Natural killer cell treated with Interleukin-12 subunit alpha and Interleukin-12 subunit beta and Interleukin-15 and Interleukin-18, amount 100 ng/mL, for 72 hours (primary cell): ENCODE measurements around the gene WSB1. TPM values are rescaled to one million over a fixed set of nuclear protein-coding genes. Genes with fewer than 3 reads are reported as not detected.
A peak's percentile ranks its signal among the peaks of the same experiment; 100 is the strongest.

Source experiments
- ATAC-seq, 2 donors: fragments of 150-1000 bp; cut with Tn5 transposase in 1 of 2; sonication (Bioruptor Pico), chemical (Tn5 transposase) in 1 of 2; 2 replicates each; pipeline ENCODE4 v1.10.0; 2021
- DNase-seq: peaks from one replicate; pipeline ENCODE4 v3.0.0; 2022; ENCODE audit warnings: low spot score
- H3K27ac Mint-ChIP-seq, 2 donors: 1 replicate in 1 of 2; 2 replicates in 1 of 2; pipeline ENCODE4 v1.8.0; 2022; ENCODE audit warnings: mixed read lengths in 2 of 2, mild to moderate bottlenecking in 1 of 2, moderate library complexity in 1 of 2
- H3K27me3 Mint-ChIP-seq, 2 donors: 1 replicate in 1 of 2; 2 replicates in 1 of 2; pipeline ENCODE4 v1.8.0; 2022; ENCODE audit warnings: mixed read lengths in 2 of 2
- H3K36me3 Mint-ChIP-seq: one replicate; pipeline ENCODE4 v1.8.0; 2022; ENCODE audit warnings: mixed read lengths
- H3K4me1 Mint-ChIP-seq, 2 donors: 1 replicate in 1 of 2; 2 replicates in 1 of 2; pipeline ENCODE4 v1.8.0; 2022; ENCODE audit warnings: low read depth in 2 of 2, mixed read lengths in 2 of 2, mild to moderate bottlenecking in 1 of 2
- H3K4me3 Mint-ChIP-seq: one replicate; pipeline ENCODE4 v1.8.0; 2022; ENCODE audit warnings: mixed read lengths
- H3K9me3 Mint-ChIP-seq: 2 replicates; pipeline ENCODE4 v1.8.0; 2022; ENCODE audit warnings: mixed read lengths
- total RNA-seq, 2 donors: library from RNA; stranded (reverse); gene quantifications; one replicate each; pipeline ENCODE4 v1.2.3, GENCODE V29; 2022

WSB1 gene
- total RNA-seq, 2 donors from 2014 or later: 129 to 174 TPM

GRCh38 chr17:27285516-27285915 lies 8.4 kb upstream of the WSB1 start:
- Mint-ChIP-seq H3K4me1 (peaks cover 6 to 17% of the 10 kb centered on the region in 2 donors), H3K27me3 (no peaks in the 10 kb centered on the region), H3K27ac (no peak overlapping the region), H3K4me3 (no peak overlapping the region), H3K36me3 (no peaks in the 10 kb centered on the region), H3K9me3 (no peaks in the 10 kb centered on the region)
- DNase-seq: no peak
- ATAC-seq: no peak

DNA sequence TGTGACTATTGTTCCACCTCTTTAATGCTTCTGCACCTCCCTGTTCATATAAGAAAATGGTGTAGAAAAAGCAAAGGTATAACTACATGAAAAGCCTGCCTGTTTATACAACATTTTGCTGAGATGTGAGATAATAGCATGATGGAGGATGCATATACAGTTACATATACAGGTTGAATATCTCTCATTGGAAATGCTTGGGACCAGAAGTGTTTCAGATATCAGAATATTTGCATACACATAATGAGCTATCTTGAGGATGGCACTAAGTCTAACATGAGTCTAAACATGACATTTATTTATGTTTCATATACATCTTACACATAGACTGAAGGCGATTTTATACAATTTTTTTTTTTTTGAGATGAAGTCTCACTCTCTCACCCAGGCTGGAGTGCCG lies 5.7 kb upstream of the WSB1 start:
- Mint-ChIP-seq H3K4me3 (no peak overlapping the region), H3K27me3 (no peaks in the 10 kb centered on the region), H3K4me1 (peaks cover 12 to 18% of the 10 kb centered on the region in 2 donors), H3K27ac (peak overlapping the region in 1 of 2 donors; percentile 70), H3K9me3 (no peaks in the 10 kb centered on the region), H3K36me3 (no peaks in the 10 kb centered on the region)
- ATAC-seq (no peak), DNase-seq (no peak)

DNA sequence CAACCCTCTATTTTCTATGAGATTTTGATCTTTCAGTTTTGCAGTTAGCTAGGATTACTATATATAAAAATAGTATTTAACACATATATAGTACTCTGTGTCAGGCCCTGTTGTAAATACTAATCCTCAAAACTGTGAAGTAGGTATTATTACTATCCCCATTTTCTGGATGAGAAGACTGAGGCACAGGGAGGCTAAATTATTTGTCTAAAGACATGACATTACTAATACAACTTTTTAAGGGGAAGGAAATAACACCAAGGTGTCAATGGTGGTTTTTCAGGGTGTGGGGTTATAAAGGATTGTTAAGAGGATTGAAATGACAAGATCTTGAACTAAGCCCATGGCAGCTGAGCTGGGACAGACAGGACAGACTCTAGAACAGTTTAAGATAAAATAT lies 4.1 kb upstream of the WSB1 start:
- no peaks in the 10 kb centered on the region for H3K27me3 Mint-ChIP-seq
- no peak for ATAC-seq

DNA sequence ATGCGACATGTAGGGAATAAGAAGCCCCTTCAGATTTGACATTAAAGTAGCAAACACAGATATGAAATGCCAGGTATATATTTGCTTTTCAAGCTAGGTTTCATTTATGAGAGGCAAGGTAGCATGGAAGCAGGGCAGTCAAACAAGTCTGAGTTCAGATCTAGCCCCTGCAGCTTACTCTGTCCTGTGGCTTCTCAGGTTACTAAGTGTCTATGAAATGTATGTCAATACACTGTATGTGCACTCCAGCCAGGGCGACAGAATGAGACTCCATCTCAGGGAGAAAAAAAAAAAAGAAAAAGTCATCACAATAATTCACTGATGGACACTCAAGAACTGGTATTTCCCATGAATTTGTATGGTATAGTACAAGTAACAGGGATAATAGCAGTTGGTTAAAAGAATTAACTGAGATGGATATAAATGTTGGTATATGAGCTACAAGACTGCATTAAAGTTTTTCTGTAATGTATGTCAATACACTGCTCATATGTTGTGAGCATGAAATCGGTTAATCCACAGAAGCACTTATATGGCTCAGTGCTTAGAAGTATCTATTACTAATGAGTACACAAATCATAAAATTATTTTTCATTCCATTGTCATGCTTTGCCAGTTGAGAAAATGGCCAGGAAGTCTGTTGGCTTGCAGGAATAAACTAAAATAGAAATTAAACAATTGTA lies 2.9 kb upstream of the WSB1 start:
- ATAC-seq: no peak
- peak overlapping the region; percentile 31 to 81 for H3K27ac Mint-ChIP-seq
- no peaks in the 10 kb centered on the region for H3K27me3 Mint-ChIP-seq
- H3K4me1 Mint-ChIP-seq: peaks cover 23 to 31% of the 10 kb centered on the region in 2 donors
- no peaks in the 10 kb centered on the region for H3K9me3 Mint-ChIP-seq
- no peak for DNase-seq
- peaks cover 7% of the 10 kb centered on the region for H3K36me3 Mint-ChIP-seq
- no peak overlapping the region for H3K4me3 Mint-ChIP-seq

More for the DNA sequence above, 4.1 kb upstream of the WSB1 start:
- DNase-seq: no peak
- H3K27ac Mint-ChIP-seq: peak overlapping the region in 1 of 2 donors; percentile 81
- H3K4me1 Mint-ChIP-seq: peaks cover 22% of the 10 kb centered on the region in 2 donors
- H3K9me3 Mint-ChIP-seq: no peaks in the 10 kb centered on the region
- H3K36me3 Mint-ChIP-seq: peaks cover 1% of the 10 kb centered on the region
- H3K4me3 Mint-ChIP-seq: peak overlapping the region; percentile 6

DNA sequence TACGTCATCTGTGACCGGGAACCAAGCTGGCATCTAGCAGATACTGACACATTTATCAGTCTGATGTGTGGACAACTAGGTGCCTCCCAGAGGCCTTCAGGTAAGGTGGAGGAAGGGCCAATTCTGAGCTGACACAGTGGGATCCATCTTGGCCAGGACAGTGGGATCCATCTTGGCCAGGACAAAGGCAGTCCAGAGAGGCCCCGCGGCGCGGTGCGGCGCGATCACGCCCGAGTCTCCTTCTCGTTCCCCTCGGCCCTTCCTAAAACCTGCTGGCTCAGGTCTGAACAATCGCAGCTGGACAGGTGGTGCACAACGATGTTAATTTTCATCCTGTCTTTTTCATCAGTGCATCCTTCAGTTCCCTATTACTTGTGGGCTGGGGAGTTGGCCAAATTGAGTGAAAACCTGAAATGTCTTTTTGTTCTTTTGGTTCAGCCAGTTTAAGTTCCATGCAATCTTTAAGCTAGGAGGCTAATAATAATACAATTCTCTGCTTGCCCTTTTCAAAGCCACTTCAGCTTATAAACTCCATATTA lies 486 bp upstream of the WSB1 start:
- Mint-ChIP-seq H3K36me3 (peaks cover 7% of the 10 kb centered on the region), H3K27me3 (no peaks in the 10 kb centered on the region), H3K9me3 (no peaks in the 10 kb centered on the region), H3K4me3 (peak overlapping the region; percentile 94), H3K4me1 (peaks cover 31 to 45% of the 10 kb centered on the region in 2 donors), H3K27ac (peak overlapping the region; percentile 97 to 99)
- DNase-seq (no peak), ATAC-seq (no peak)

DNA sequence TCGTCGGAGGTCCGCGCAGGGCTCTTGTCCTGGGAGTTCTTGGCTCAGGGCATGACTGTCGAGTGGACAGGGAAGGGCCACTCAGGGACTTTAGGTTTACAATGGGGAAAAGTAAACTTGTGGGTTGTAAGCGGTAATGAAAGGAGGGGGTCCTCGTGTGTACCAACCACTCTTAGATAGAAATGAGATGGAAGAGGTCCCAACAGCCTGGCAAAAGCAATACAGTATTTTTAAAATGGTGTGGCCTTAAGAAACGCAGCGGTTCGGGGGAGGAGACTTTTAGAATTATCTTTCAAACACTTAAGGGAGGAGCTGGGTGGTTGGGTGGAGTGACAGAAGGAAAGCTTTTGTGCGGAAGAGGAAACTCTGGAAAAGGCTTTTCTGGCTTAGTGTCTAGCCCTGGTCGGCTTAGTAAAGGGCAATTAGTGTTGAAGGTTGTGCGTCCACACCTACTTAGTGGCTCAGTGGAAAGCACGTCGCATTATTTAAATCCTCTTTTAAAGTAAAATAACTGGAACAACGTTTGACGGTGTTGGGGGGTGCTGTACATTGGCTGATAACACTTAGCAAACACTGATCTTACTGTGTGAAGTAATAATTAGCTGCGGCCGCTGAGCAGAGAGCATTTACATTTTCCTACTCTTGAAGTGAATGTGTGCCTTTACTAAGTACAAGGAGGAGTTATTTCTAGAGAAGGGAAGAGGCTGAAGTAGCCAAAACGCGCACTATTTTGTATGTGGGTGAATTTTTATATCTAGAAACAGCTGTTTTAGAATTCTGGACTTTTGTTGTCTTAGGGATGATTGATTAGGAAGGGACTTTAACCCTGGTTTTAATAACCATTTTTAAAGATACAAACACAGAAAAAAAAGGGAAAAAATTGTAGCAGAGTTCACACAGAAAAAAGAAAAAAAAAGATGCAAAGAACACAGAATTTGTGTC lies 1.0 kb downstream of the WSB1 start:
- H3K9me3 Mint-ChIP-seq: no peaks in the 10 kb centered on the region
- DNase-seq (peak; percentile 67), ATAC-seq (peak; percentile 43 to 57)
- H3K4me3 Mint-ChIP-seq: peak overlapping the region; percentile 94
- H3K4me1 Mint-ChIP-seq: peaks cover 40 to 51% of the 10 kb centered on the region in 2 donors
- no peaks in the 10 kb centered on the region for H3K27me3 Mint-ChIP-seq
- peak overlapping the region; percentile 97 to 99 for H3K27ac Mint-ChIP-seq
- H3K36me3 Mint-ChIP-seq: peaks cover 7% of the 10 kb centered on the region

DNA sequence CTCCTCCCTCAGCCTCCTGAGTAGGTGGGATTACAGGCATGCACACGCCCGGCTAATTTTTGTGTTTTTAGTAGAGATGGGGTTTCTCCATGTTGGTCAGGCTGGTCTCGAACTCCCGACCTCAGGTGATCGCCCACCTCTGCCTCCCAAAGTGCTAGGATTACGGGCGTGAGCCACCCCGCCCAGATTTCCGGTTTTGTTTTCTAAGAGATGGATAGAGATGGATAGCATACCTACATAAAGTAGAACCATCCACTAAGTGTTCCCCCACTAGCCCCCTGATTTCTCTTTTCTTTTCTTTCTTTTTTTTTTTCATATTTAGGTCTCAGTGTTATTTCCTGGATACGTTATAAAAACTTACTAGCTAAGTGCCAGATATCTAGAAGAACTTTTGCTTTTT lies 2.0 kb downstream of the WSB1 start:
- H3K27ac Mint-ChIP-seq: peak overlapping the region; percentile 97 to 99
- H3K4me1 Mint-ChIP-seq: peaks cover 33 to 45% of the 10 kb centered on the region in 2 donors
- no peaks in the 10 kb centered on the region for H3K9me3 Mint-ChIP-seq
- ATAC-seq (no peak), DNase-seq (no peak)
- peak overlapping the region; percentile 94 for H3K4me3 Mint-ChIP-seq
- no peaks in the 10 kb centered on the region for H3K27me3 Mint-ChIP-seq
- H3K36me3 Mint-ChIP-seq: peaks cover 7% of the 10 kb centered on the region

DNA sequence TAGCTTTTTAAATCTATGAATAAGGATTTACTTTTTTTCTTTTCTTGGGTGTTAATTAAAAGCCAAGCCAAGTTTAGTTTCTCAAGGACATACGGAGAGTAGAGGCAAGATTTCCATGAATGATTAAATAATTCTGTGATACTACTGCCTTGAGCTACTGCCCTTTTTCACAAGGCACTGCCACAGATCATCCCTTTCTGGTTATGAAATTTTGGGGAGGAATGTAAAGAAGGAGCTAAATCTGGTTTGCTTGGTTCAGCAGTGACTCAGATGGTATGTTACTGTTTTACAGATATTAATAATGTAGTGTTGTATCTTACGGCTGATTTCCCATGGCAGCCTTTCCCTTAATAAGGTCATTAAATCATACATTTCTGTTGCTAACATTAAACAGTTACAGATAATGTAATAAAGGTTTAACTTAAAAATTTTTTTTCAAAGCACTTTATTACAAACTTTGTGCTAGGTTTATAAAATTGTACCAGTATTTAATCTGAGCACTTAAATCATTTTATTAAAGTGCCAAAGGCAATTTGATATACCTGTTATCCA lies 2.6 kb downstream of the WSB1 start:
- Mint-ChIP-seq H3K27me3 (no peaks in the 10 kb centered on the region), H3K4me3 (peak overlapping the region; percentile 94), H3K4me1 (peaks cover 37 to 48% of the 10 kb centered on the region in 2 donors), H3K36me3 (peaks cover 7% of the 10 kb centered on the region), H3K9me3 (no peaks in the 10 kb centered on the region), H3K27ac (peak overlapping the region; percentile 97 to 99)
- DNase-seq: no peak
- ATAC-seq: no peak

DNA sequence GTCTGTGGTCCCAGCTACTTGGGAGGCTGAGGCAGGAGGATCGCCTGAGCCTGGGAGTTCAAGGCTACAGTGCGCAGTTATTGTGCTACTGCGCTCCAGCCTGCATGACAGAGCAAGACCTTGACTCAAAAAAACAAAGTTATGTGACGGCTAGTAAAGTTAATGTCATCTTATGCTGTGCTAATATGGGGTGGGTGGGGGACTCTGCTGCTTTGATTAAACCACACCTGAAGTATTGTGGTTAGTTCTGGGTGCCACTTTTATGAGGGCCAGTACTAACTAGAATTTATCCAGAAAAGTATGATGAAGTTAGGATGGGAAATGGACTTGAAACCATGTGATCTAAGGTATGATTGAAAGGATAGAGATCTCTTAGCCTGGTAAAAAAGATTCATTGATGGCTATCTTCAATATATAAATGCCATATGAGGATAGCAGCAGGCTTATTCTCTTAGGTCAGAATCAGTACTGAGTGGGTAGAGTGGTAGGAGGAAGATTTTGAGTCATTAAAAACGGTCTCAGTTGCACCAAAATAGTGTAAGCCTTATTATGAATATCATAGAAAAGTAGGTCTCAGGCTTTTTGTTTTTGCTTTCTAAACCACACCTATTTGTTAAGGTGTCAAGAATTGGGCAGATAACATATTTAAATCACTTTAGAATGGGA lies 5.6 kb downstream of the WSB1 start:
- H3K9me3 Mint-ChIP-seq: no peaks in the 10 kb centered on the region
- ATAC-seq: no peak
- peak overlapping the region; percentile 3 for H3K4me3 Mint-ChIP-seq
- H3K27me3 Mint-ChIP-seq: no peaks in the 10 kb centered on the region
- H3K27ac Mint-ChIP-seq: peak overlapping the region; percentile 8 to 21
- no peak for DNase-seq
- peaks cover 7% of the 10 kb centered on the region for H3K36me3 Mint-ChIP-seq
- peaks cover 44 to 54% of the 10 kb centered on the region in 2 donors for H3K4me1 Mint-ChIP-seq

DNA sequence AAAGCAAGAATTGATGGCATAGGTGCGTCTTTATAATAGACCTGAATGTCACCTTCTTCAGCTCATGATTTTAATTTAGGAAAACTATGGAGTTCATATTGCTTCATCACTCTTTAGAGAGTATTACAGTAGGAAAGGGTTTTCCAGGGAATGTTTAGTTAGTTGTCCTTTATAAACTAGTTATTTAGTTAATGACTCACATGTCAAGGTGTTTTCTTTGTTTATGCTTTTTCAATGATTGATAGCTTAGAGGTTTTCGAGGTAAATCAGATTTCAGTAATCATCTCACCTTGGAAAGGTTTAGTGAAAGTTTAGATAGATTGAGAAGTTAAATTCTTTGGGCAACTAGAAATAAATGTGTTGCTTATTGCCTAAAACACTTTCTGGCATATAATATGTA lies 9.8 kb downstream of the WSB1 start:
- Mint-ChIP-seq H3K4me1 (peaks cover 27 to 35% of the 10 kb centered on the region in 2 donors), H3K9me3 (no peaks in the 10 kb centered on the region), H3K27ac (no peak overlapping the region), H3K36me3 (peaks cover 5% of the 10 kb centered on the region), H3K27me3 (no peaks in the 10 kb centered on the region), H3K4me3 (no peak overlapping the region)
- ATAC-seq (no peak), DNase-seq (no peak)

DNA sequence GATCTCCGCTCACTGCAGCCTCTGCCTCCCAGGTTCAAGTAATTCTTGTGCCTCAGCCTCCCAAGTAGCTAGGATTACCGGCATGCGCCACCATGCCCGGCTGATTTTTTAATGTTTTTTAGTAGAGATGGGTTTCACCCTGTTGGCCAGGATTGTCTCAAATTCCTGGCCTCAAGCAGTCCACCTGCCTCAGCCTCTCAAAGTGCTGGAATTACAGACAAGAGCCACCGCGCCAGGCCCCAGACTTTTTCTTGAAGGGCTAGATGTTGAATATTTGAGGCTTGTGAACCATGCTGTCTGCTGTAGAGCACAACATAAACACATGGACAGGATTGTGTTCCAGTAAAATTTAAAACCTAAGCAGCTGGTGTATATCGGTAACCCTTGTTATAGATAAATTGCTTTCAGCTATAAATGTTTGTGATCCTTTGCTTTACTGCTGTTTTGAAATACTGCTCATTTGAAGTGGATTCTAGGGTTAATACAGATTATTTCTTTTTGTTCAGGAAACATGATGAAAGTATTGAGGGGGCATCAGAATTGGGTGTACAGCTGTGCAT lies 12.4 kb downstream of the WSB1 start:
- peaks cover 15 to 19% of the 10 kb centered on the region in 2 donors for H3K4me1 Mint-ChIP-seq
- DNase-seq (no peak), ATAC-seq (no peak)
- no peaks in the 10 kb centered on the region for H3K9me3 Mint-ChIP-seq
- no peak overlapping the region for H3K27ac Mint-ChIP-seq
- H3K27me3 Mint-ChIP-seq: no peaks in the 10 kb centered on the region
- no peak overlapping the region for H3K4me3 Mint-ChIP-seq
- H3K36me3 Mint-ChIP-seq: peaks cover 10% of the 10 kb centered on the region

- Mint-ChIP-seq H3K9me3 (no peaks in the 10 kb centered on the region), H3K27me3 (no peaks in the 10 kb centered on the region), H3K36me3 (peaks cover 34% of the 10 kb centered on the region), H3K27ac (no peak overlapping the region), H3K4me3 (no peak overlapping the region), H3K4me1 (peaks cover 0 to 4% of the 10 kb centered on the region in 2 donors)
- DNase-seq: no peak
- no peak for ATAC-seq
Observed at GRCh38 chr17:27310565-27311110, 16.7 kb downstream of the WSB1 start.

DNA sequence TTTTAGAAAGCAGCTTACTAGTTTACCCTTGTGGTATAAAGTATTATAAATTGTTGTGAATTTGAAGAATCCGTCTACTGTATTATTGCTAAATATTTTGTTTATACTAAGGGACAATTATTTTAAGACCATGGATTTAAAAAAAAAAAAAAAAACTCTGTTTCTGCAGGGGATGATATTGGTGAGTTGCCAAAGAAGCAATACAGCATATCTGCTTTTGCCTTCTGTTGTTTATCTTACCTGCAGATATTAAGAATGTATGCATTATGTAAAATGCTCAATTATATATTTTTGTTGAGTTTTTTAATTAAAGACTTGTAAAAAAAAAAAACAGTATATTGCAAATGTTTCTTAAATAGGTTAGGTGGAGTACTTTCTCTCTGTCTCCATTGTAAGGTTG lies 19.4 kb downstream of the WSB1 start:
- no peak overlapping the region for H3K4me3 Mint-ChIP-seq
- peaks cover 35% of the 10 kb centered on the region for H3K36me3 Mint-ChIP-seq
- no peak overlapping the region for H3K27ac Mint-ChIP-seq
- no peaks in the 10 kb centered on the region for H3K4me1 Mint-ChIP-seq
- no peak for ATAC-seq
- H3K27me3 Mint-ChIP-seq: no peaks in the 10 kb centered on the region
- no peaks in the 10 kb centered on the region for H3K9me3 Mint-ChIP-seq
- DNase-seq: no peak
